ENCODE results near the gene MTERF1. TPM values are rescaled to one million over a fixed set of nuclear protein-coding genes. Genes with fewer than 3 reads are reported as not detected.

The MTERF1 gene
- total and polyA plus RNA-seq, 2 experiments from 2014 or later: 5.9 to 13.2 TPM

GRCh38 chr7:91852263-91852741 is 28.2 kb downstream of the MTERF1 start:
- H4K20me1 ChIP-seq (ENCODE audit: insufficient read depth, poor library complexity, severe bottlenecking): no peaks in the 10 kb centered on the region
- DNase-seq (ENCODE audit: low spot score): peak; percentile 24
- no peaks in the 10 kb centered on the region for H3K9me3 ChIP-seq (ENCODE audit: low read depth)
- H3K4me1 ChIP-seq (ENCODE audit: insufficient read depth): no peaks in the 10 kb centered on the region
- no peak overlapping the region for H3K27ac ChIP-seq
- no peak overlapping the region for H3K4me2 ChIP-seq
- peak; percentile 10 for TF ChIP-seq CTCF (IDR thresholded peaks at IDR 0.05; ENCODE audit: poor library complexity)
- TF ChIP-seq EZH2phosphoT487 (IDR thresholded peaks at IDR 0.05; ENCODE audit: low read depth, severe bottlenecking, unreplicated experiment): no peak
- TF ChIP-seq EZH2 (IDR thresholded peaks at IDR 0.05; ENCODE audit: borderline replicate concordance): no peak
- no peaks in the 10 kb centered on the region for H3K79me2 ChIP-seq
- no peaks in the 10 kb centered on the region for H3K27me3 ChIP-seq
- H3K4me3 ChIP-seq: no peak overlapping the region
- H3K9me2 ChIP-seq (replicated peaks; ENCODE audit: insufficient read depth): no peaks in the 10 kb centered on the region
- H3K36me3 ChIP-seq (replicated peaks; ENCODE audit: insufficient read depth, low read depth): no peaks in the 10 kb centered on the region
- no peak overlapping the region for H2AFZ ChIP-seq

DNA sequence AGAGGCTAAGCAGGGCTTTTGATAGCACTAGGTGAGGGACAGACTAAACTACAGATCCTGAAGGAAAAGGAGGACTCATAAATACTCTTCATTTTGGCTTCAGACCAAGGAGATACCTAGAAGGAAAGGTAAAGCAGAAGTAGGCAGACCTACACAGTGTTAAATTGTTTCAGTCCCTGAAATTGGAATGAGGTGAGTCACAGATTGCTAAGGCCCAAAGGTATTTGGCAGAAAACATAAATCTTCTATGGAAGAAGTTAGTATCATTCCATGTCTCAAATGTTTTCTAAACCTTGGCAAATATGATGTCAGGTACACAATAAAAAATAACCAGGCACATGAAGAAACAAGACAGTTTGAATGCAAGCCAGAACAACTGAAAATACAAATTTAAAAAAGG is 30.0 kb downstream of the MTERF1 start:
- no peak overlapping the region for H3K4me2 ChIP-seq
- TF ChIP-seq CTCF (IDR thresholded peaks at IDR 0.05; ENCODE audit: poor library complexity) (no peak), EZH2 (IDR thresholded peaks at IDR 0.05; ENCODE audit: borderline replicate concordance) (no peak), EZH2phosphoT487 (IDR thresholded peaks at IDR 0.05; ENCODE audit: low read depth, severe bottlenecking, unreplicated experiment) (no peak)

GRCh38 chr7:91847876-91848588 is 32.5 kb downstream of the MTERF1 start:
- Histone ChIP-seq H3K79me2 (no peaks in the 10 kb centered on the region), H3K36me3 (replicated peaks; ENCODE audit: insufficient read depth, low read depth) (no peaks in the 10 kb centered on the region), H4K20me1 (ENCODE audit: insufficient read depth, poor library complexity, severe bottlenecking) (no peaks in the 10 kb centered on the region), H3K4me3 (no peak overlapping the region), H3K4me1 (ENCODE audit: insufficient read depth) (no peaks in the 10 kb centered on the region), H3K4me2 (no peak overlapping the region), H3K9me2 (replicated peaks; ENCODE audit: insufficient read depth) (no peaks in the 10 kb centered on the region), H2AFZ (no peak overlapping the region), H3K27ac (no peak overlapping the region), H3K9me3 (ENCODE audit: low read depth) (no peaks in the 10 kb centered on the region), H3K27me3 (no peaks in the 10 kb centered on the region)
- 78% methylated on average over 4 of the region's 4 CpGs for WGBS (ENCODE audit: low lambda C conversion rate, missing lambda C conversion rate)
- DNase-seq (ENCODE audit: low spot score): no peak
- TF ChIP-seq EZH2 (IDR thresholded peaks at IDR 0.05; ENCODE audit: borderline replicate concordance): no peak

More for the DNA sequence above, 30.0 kb downstream of the MTERF1 start:
- no peak for DNase-seq (ENCODE audit: low spot score)
- Histone ChIP-seq H3K9me2 (replicated peaks; ENCODE audit: insufficient read depth) (no peaks in the 10 kb centered on the region), H3K27ac (no peak overlapping the region), H3K4me1 (ENCODE audit: insufficient read depth) (no peaks in the 10 kb centered on the region), H3K27me3 (no peaks in the 10 kb centered on the region), H3K9me3 (ENCODE audit: low read depth) (no peaks in the 10 kb centered on the region), H2AFZ (no peak overlapping the region), H3K79me2 (no peaks in the 10 kb centered on the region), H4K20me1 (ENCODE audit: insufficient read depth, poor library complexity, severe bottlenecking) (no peaks in the 10 kb centered on the region), H3K4me3 (no peak overlapping the region), H3K36me3 (replicated peaks; ENCODE audit: insufficient read depth, low read depth) (no peaks in the 10 kb centered on the region)

- H3K27me3 ChIP-seq: no peaks in the 10 kb centered on the region
- no peaks in the 10 kb centered on the region for H3K36me3 ChIP-seq (replicated peaks; ENCODE audit: insufficient read depth, low read depth)
- TF ChIP-seq EZH2 (IDR thresholded peaks at IDR 0.05; ENCODE audit: borderline replicate concordance) (no peak), EZH2phosphoT487 (IDR thresholded peaks at IDR 0.05; ENCODE audit: low read depth, severe bottlenecking, unreplicated experiment) (no peak)
- WGBS (ENCODE audit: low lambda C conversion rate, missing lambda C conversion rate): 79% methylated on average over 4 of the region's 4 CpGs
- no peaks in the 10 kb centered on the region for H3K9me3 ChIP-seq (ENCODE audit: low read depth)
- no peak overlapping the region for H3K4me2 ChIP-seq
- no peaks in the 10 kb centered on the region for H3K4me1 ChIP-seq (ENCODE audit: insufficient read depth)
- H3K4me3 ChIP-seq: no peak overlapping the region
- DNase-seq (ENCODE audit: low spot score): no peak
- H3K27ac ChIP-seq: no peak overlapping the region
- H3K9me2 ChIP-seq (replicated peaks; ENCODE audit: insufficient read depth): no peaks in the 10 kb centered on the region
- H4K20me1 ChIP-seq (ENCODE audit: insufficient read depth, poor library complexity, severe bottlenecking): no peaks in the 10 kb centered on the region
- no peak overlapping the region for H2AFZ ChIP-seq
- H3K79me2 ChIP-seq: no peaks in the 10 kb centered on the region
Observed at GRCh38 chr7:91847231-91847630, 33.3 kb downstream of the MTERF1 start.

Data from hepatocyte (in vitro differentiated cells).